ENCODE measurements around the gene CA9.

GRCh38 chr9:35710818-35711500 is 37.2 kb downstream of the CA9 start:
- TF ChIP-seq TCF7L2 (IDR thresholded peaks at IDR 0.05; ENCODE audit: borderline replicate concordance, extremely low read depth, insufficient read depth, insufficient read length) (no peak), CTCF (IDR thresholded peaks at IDR 0.05 in 2 of 3, conservative IDR thresholded peaks at IDR 0.05 in 1 of 3; ENCODE audit: borderline replicate concordance in 1 of 3, insufficient read depth in 1 of 3, low read depth in 2 of 3, low read length in 2 of 3) (no peak), EZH2 (IDR thresholded peaks at IDR 0.05) (no peak), SIN3A (IDR thresholded peaks at IDR 0.05; ENCODE audit: low read depth) (no peak), SRF (IDR thresholded peaks at IDR 0.05; ENCODE audit: low read depth) (no peak)

All from HCT116 (cell line).